Measurements from ENCODE around the gene GANC.

DNA sequence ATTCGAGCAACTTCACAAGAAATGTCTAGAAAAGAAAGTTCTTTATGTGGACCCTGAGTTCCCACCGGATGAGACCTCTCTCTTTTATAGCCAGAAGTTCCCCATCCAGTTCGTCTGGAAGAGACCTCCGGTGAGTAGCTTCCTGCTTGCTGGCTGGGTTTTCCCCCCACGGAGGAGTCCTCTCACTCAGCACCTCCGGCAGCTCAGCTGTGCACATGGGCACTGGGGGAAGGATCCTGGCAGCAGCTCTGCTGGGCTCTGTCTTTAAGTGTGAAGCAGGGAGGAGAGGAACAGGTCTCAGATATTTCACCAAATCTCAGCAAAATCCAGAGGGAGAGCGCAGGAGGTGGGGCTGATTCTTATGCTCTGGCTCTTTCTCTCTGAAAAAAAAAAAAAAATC, 87.0 kb downstream of the GANC start:
- TF ChIP-seq CTCF (conservative IDR thresholded peaks at IDR 0.05) (no peak), ZFX (IDR thresholded peaks at IDR 0.05) (no peak)
